Right renal pelvis (tissue), 4 donors: ENCODE measurements around the gene CBX2. TPM values are rescaled to one million over a fixed set of nuclear protein-coding genes. Genes with fewer than 3 reads are reported as not detected.

ENCODE experiments used
- DNase-seq, 4 donors: peaks; one replicate each; pipeline ENCODE4 v3.0.0-alpha.2; 2013; ENCODE audit warnings: low read depth in 4 of 4, low spot score in 3 of 4, missing footprints in 1 of 4
- polyA plus RNA-seq, 4 donors: library from polyadenylated mRNA; unstranded; fragments of 120-200 nt; gene quantifications; one replicate each; pipeline ENCODE4 v1.2.1, GENCODE V29; 2013; ENCODE audit not compliant: insufficient read length in 4 of 4

Gene CBX2
- polyA plus RNA-seq, 4 donors = 20.8 to 28.1 (median 24.5) TPM

DNA sequence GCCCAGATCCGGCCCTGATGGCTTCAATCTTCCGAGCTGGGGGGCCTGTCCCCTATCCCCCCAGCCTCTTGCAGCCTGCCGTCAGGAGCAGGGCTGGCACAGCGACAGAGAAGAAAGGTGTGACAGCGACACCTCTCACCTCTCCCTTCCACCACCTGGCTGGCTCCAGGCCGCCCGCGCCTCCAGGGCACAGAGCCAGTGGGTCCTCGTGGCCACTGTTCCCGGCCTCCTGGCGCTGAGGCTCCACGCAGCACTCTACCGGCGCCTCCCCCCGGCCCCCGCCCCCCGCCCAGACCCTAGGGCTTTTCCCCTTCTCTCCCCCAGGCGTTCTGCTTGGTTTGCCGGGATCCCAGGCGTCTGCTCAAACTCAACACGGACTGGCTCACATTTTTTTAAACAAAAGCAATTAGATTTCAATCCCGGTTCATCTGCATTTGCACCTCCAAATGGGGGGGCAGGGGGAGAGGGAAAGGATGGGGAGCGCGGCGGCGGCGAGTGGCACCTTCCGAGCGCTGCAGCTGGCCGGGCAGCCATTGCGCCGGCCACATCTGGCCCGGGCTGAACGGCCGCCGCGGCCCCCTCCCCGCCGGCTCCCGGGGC, 31.7 kb downstream of the CBX2 start:
- DNase-seq = no peak

DNA sequence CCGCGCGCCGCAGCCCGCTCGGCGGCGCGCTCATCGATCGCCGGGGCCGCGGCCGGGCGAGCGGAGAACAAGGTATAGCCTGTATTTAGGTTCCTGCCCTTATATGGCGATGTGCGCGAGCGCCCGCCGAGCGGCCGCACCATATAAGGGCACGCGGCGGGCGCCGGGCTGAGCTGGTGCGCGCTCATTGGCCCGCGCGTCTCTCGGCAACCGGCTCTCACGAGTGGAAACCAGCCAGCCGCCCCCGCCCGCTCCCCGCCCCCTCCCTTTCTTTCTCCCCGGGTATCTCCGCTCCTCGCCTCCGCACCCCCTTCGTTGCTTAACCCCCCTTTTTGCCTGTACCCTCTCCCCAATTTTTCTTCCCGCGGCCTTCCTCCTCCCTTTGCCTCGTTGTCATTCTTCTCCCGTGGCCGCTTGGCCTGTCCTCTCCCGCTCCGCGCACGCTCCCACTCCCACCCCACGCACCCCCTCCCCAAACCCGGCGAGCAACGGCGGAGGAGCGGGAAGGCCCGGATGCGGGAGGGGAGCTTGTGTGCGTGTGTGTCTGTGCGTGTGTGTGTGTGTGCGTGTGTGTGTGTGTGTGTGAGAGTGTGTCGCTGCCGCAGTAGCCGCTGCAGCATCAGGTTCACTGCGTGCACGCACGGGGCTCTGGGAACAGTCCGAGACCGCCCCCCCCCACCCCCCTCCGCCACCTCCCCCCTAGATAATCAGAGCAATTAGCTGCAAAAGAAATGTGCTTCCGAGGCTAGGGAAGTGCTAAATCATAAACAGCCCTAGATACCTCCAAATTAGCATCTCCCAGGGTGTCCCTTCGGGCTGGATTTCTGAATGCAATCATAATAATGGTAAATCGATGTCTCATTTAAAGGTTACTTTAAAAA, 32.4 kb downstream of the CBX2 start:
- DNase-seq = no peak

DNA sequence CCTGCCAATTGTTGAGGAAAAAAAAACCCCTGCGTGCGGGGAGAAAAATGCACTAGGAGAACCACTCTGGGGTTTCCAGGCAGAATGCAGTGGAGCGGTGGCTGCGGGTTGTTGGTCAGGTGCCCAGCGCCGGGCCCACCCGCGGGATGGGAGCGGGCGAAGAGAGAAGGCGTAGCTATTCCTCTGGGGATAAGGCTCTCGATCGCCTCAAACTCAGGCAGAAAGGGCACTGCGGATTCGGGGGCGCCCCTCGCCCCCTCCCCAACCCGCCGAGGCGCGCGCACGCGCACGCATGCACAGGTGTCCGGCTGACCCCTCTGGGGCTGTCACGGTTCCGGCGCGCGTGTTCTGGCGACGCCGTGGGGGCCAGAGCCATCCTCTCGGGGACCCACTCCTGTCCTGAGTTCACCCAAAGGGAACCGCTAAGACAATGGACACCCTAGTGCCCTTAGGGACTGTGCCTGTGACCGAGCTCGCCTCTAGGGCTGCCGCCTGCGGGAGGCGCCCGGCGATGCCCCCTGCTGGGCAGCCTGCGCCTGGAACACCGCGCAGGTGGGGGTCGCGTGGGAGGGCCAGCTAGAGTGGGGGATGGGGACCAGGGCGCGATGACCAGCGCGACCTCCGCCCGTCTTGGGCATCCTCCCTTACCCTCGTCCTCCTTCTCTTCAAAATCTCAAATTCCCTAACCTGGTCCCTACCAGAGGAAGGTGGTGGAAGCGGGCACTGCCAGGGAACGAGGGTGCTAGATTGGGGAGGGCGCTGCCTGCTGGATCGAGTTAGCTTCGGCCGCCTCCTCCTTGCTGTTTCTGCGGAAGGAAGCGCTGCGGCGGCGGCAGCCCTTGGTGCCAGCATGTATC, 33.3 kb downstream of the CBX2 start:
- DNase-seq = no peak

DNA sequence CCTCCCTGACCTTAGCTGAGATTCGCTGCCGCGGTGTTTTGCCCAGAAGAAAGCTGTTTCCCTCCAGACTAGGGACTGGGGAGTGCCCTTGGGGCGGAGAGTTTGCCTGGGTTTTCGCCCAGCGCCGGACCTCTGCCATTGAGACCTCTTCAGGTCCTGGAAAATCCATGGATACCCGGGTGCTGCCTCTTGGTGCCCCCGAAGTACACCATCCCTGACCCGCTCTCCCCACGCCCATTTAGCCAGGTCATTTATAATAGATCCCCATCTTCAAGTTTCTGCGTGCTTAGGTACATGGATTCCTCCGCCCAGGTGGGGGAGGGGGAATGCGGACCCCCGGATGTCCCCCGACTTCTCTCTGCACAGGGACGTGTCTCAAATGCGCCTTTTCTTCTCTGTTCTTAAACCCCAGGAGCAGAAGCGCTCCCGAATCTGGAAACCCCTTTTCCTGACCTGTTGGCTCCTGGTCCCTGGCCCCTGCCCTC, 34.0 kb downstream of the CBX2 start:
- no peak for DNase-seq

DNA sequence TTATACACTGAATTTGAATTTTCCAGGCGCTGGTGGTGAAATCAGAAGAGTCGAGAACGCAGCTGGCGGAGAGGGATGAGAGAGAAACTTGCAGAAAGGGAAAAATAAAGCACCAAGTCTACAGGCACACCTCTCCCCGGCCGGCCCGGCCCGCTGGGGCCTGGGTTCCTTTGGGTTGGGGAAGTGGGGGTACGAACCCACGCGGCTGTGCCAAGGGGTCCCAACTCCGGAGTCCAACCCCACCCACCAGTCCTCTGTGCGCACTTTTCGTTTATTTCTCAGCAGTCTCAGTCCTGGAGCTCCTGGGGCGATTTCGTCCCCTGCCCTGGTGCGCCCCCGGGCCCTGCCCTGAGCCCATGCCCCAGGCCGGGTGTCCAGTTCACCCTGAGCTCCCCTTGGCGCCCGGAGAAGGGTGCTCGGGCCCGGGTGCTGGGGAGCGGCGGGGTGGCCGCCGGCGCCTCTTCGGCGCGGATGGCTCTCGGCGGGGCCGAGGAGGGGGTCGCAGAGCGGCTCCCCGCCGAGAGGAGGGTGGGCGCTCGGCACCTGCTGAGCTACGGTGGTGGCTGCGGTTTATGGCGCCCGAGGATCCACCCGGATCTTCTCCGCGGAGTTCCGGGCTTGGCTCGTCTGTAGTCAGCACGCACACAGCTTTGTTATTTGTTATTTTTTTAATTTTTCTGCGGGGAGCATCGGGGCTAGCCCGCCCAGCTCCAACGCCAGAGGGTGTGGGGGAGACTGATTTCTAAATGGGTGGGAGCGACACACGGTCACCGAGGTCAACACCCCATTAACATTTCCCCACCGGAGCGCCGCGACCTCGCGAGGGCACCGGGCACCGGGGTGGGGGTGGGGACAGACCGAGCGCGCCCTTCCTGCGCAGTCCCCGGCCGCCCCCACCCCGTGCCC, 34.7 kb downstream of the CBX2 start:
- no peak for DNase-seq

DNA sequence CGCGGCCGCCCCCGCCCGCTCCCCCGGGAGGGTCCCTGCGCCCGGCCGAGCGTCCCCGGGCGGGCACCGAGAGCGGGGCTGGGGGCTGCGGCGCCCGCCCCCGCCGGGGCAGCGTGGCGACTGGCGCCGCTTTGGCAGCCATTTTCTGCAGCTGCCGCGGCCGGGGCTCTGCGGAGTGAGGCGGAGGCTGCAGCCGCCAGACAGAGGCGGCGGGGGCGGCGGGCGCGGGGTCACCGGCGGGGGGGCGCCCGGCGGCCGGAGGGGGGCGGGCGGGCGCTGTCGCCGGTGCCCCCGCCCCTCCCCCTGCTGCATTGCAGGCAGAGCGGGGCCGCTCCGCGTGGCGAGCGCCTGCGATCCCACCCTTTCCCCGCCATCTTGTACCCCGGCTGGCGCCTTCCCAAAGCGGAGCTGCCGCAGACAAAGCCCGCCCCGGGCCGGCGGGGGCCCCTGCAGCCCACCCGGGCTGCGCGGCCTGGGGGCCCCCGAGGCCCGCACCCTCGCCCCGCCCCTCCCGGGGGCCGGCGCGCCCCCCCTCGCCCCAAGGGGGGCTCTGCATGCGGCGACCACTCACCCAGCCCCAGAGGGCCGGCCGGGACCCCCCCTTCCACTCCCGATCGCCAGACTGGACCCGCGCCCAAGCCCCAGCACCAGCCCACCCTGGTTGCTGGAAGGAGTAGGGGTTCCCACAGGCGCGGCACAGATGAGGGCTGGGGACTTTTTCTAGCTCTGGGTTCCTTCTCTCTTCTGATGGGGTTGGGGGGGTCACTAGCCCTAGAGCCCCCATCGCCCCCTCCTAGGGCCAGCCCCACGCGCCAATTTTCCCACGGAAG, 35.6 kb downstream of the CBX2 start:
- DNase-seq = no peak

DNA sequence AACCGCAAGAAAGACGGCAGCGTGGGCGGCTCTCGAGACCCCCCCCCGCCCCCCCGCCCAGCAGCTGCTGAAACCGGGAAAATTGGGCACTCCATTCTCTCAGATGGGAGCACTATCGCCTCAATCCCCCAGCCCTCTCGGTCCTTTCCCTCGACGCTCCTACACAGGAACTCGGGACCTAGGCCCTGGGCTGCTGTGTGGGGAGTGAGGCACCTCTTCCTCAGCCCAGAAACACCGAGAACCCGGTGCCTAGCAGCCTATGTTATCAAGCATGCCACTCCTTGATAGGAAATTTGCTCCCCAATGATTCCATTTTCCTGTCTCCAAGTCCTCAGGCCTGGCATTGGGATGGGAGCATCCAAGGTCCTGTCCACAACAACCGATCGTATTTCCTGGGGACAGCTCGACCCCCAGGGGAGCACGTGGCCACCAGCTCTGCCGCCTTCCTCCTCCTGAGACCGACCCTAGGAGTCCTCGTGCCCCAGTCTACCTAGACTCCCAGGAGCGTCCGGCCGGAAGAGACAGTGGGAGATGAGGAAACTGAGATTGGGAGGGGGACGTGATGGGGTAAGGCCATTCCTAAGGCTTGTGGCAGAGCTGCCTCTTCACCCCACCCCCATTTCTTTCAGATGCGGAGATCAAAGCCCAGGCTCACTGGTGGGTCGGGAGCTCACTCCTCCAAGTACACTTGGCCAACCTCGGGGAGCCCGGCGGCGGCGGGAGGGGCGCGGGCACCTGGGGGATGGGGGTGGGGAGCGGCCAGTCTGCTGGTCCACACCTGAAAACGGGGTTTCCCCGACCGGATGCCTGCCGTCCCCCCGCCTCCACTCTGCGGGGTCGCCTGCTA, 36.4 kb downstream of the CBX2 start:
- no peak for DNase-seq

DNA sequence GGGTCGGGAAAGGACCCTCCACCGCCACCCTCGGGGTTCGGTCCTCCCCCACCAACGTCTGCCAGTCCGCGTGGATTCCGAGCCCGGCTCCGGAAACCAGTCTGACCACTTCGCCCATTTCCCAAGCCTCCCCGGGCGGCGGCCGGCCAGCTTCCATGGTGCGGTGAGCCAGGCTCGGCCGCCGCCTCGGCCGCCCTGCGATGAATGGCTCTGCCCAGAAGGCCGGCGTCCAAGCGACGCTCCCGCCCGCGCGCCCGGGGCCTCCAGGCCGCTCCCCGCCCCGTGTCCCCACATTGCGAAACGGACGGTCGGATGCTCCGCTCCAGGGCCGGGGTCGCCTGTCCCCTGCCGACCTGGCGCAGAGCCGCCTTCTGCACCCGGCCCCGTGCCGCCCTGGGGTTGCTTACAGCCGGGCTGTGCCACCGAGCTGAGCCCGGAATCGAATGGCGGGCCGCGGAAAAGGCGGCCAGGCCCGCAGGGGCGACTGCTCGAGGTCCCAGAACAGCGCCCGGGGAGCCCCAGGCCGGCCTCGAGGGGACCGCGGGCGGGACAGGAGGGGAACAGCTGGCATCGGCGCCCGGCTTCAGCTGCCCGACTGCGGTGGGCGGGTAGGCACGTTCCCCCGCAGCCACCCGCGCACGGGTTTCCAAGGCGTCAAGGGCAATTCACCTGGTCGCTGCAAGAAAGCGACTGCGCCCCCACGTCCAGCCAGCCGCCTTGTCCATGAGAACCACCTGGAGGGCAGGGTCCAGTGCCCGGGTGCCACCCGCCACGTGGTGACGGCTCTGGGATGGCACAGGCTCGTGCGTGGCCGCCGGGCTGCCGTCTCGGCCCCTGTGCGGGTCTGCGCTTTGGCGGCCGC, 37.3 kb downstream of the CBX2 start:
- DNase-seq = no peak

DNA sequence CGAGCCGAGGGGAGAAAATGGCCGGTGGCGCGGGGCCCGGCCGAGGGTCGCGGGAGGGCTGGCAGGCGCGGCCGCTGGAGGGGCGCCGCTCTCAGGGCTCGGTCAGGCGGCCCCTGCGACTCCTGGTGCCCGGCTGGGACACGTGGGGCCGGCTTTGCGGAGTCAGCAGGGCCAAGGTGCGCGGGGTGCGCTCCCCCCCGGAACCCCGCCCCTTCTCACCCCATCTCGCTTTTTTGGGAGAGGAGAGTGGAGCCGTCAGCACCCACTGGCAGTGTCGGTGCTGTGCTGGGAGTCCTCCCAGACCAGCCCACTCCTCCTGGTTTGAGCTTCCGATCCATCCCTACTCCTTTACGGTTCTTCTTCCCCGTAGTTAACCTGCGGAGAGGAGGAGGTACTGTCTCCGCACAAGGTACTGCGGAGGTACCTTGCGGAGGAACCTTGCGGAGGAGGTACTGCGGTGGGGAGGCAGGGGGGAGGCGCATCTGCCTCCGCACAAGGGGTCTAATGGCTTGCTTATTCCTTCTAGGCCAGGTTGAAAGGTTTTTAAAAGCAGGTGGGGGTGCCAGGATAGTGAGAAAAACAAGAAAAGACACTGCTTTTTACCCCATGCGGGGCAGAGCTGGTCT, 38.0 kb downstream of the CBX2 start:
- no peak for DNase-seq

DNA sequence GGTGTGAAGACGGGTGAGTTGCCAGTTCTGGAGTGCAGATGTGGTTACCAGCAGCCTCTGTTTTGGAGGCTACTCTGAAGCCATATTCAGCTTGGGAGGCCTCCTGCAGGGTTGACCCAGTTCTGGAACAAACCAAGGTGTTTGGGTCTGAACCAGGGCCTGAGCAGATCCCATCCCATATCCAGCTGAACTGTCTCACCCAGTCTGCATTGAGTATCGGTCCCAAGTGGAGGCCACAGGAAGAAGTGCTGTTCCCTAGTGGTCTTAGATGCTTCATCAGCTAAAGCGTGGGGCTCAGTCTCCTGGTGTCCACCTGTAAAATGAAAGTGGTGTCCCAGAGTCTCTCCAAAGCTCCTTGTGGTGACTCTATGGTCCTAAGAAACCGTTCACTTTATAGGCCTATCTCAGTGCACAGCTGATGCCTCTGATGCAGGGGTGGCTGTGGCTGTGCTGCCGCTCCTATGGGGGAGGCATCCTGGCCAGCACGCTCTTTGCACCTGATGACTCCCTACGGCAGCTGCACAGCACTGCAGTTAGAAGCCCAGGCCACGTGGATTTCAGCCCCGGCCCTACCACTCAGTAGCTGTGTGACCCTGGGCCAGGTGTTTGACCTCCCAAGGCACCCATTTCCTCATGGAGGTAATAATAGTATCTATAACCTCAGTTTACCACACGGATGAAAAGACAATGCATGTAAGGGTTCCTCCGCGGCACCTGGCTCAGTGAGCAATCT, 40.2 kb downstream of the CBX2 start:
- DNase-seq = no peak

DNA sequence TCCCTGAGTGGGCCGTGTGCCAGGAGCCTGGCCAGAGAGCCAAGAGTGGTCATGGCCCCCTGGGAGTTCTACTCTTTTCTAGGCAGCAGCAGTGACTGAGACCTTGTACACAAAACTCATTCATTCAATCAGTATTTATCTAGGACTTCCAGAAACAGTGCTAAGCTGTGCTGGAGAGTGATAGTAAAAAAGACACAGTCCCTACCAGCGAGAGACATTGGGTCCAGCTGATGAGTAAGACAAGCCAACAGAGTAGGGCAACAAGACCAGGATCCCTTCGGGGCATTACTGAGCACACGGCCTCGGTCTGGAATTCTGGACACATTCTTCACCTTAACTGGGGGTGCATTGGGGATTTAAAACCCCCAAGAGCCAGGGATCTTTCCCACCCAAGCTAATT, 41.1 kb downstream of the CBX2 start:
- DNase-seq = no peak

DNA sequence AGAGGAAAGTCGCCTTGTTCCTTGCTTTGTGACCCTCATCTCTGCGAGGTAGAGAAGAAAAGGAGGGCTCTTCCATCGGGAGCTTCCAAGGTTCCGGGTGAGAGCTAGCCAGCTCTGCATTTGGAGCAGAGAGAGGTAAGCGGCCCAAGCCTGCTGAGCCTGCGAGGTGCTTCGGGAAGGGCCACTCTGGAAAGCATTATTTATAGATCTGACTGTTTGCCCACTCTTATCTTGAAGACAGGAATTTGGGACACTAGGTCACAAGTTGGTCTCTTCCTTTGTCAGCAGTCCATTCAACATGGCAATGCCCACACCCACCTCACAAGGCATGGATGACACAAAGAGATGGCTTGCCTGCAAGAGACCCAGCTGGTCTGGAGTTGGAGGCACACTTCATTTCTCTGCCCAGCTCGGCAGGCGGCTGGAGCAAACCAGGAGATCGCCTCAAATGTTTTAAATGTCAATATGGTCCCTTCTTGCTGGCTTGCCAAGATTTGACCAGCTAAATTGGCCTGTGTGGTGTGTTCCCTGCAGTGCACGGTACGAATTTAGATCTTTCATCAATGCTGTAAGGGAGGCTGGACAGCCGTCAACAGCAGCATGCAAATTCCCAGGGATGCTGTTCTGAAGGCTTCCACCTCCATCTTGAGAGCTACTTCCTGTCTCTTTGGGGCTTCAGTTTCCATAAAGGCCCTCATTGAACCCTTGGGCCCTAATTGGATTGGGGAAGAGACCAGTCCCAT, 41.8 kb downstream of the CBX2 start:
- no peak for DNase-seq

DNA sequence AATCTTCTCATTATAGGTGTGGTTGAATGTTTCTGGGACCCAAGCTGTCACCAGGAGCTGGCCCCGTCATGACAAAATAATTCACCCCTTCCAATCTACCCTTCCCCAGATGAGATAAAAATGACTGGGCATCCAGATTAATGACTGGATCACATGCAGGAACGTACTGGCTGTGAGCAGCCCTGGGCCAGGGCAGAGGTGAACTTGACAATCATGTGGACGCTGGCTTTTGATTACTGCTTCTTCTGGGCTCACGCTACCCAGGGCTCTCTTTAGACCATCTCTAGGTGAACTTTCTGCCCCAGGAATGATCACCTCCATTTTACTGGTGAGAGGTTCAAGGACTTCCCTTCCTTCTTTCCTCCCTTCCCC, 43.0 kb downstream of the CBX2 start:
- no peak for DNase-seq

DNA sequence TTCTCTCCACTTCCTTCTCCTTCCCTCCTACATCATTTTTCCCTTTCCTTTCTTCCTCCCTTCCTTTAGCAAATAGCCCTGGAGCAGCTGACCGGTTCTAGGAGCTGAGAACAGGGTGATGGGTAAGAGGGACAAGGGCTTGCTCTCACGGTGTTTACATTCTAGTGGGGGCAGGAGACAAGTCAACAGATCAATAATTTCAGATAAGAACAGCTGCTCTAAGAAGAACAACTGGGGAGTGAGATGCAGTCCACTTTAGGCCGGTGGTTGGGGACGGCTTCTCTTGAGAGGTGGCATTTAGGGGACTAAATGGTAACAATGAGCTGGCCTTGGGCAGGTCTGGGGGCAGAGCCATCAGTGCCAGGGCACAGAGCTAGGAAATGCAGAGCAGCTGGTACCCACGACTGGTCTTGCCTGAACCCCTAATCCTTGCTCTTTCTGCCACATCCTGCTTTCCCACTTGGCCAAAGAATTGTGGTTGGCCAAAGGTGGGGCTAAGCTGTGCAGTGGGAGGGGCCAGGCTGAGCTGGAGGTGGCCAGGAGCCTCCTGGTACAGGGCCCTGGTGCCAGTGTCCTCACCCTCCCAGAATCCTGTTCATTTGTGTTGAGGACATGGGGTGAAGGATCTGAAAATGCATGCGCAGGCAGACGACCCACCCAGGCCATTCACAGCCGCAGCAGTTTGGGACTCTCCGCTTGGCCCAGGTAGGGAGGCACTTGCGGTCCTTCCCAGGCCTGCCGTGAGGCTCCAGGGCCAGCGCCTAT, 43.6 kb downstream of the CBX2 start:
- DNase-seq = no peak

DNA sequence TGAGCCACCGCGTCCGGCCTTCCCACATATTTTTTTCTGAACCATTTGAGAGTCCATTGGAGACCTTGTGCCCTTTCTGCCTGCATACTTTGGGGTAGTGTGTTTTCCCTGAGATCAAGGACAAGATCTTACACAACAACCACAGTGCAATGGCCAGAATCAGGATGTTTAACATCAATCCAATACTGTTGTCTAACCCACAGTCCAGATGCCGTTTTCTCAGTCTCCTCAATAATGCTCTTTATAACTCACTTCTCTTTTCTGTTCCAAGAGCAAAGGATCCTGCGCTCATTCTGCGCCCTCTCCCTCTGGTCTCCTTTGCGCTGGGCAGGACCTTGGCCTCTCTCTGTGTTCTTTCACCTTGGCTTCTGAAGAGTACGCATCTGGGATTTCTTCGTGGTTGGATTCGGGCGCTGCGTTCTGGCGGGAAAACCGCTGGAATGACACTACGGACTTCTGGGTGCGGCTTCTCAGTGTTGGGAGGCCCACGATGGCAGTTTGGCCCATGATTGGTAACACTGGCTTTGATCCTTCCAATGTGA, 44.7 kb downstream of the CBX2 start:
- DNase-seq = no peak
